ENCODE measurements around the gene DLG3. TPM values are rescaled to one million over a fixed set of nuclear protein-coding genes. Genes with fewer than 3 reads are reported as not detected.

DLG3 gene
- total and polyA plus RNA-seq, 4 donors, result 27.3 to 50.1 (median 44.2) TPM

GRCh38 chrX:70552130-70552704 lies 107.6 kb downstream of the DLG3 start:
- 54% methylated on average over 5 of the region's 7 CpGs for WGBS (ENCODE audit: insufficient coverage)

GRCh38 chrX:70553516-70553915 lies 108.9 kb downstream of the DLG3 start:
- DNase-seq (ENCODE audit: low read depth in 4 of 6, low spot score in 6 of 6), result no peak

More at GRCh38 chrX:70552130-70552704, 107.6 kb downstream of the DLG3 start:
- peak in 2 of 6 donors; percentile 1 to 79 for DNase-seq (ENCODE audit: low read depth in 4 of 6, low spot score in 6 of 6)
- H3K36me3 ChIP-seq (ENCODE audit: control insufficient read depth, insufficient read depth, low read length), result no peaks in the 10 kb centered on the region
- no peak overlapping the region for H3K27ac ChIP-seq (ENCODE audit: low read depth, low read length)
- no peak overlapping the region for H3K4me3 ChIP-seq (ENCODE audit: low read depth, low read length)
- H3K4me1 ChIP-seq (ENCODE audit: control insufficient read depth, insufficient read depth, low read length), result no peaks in the 10 kb centered on the region
- no peaks in the 10 kb centered on the region for H3K27me3 ChIP-seq (ENCODE audit: control insufficient read depth, insufficient read depth, low read length)
- no peaks in the 10 kb centered on the region for H3K9me3 ChIP-seq (ENCODE audit: control insufficient read depth, insufficient read depth, low read length)

GRCh38 chrX:70554081-70554480 lies 109.4 kb downstream of the DLG3 start:
- H3K27ac ChIP-seq (ENCODE audit: low read depth, low read length), result no peak overlapping the region
- H3K27me3 ChIP-seq (ENCODE audit: control insufficient read depth, insufficient read depth, low read length), result no peaks in the 10 kb centered on the region
- no CpG with 5 or more reads among the region's 2 CpGs for WGBS (ENCODE audit: insufficient coverage)
- no peaks in the 10 kb centered on the region for H3K9me3 ChIP-seq (ENCODE audit: control insufficient read depth, insufficient read depth, low read length)
- no peaks in the 10 kb centered on the region for H3K4me1 ChIP-seq (ENCODE audit: control insufficient read depth, insufficient read depth, low read length)
- peak in 1 of 6 donors; percentile 4 for DNase-seq (ENCODE audit: low read depth in 4 of 6, low spot score in 6 of 6)
- H3K36me3 ChIP-seq (ENCODE audit: control insufficient read depth, insufficient read depth, low read length), result no peaks in the 10 kb centered on the region
- H3K4me3 ChIP-seq (ENCODE audit: low read depth, low read length), result no peak overlapping the region

More at GRCh38 chrX:70553516-70553915, 108.9 kb downstream of the DLG3 start:
- H3K27ac ChIP-seq (ENCODE audit: low read depth, low read length), result no peak overlapping the region
- no CpG with 5 or more reads among the region's 1 CpG for WGBS (ENCODE audit: insufficient coverage)
- H3K4me1 ChIP-seq (ENCODE audit: control insufficient read depth, insufficient read depth, low read length), result no peaks in the 10 kb centered on the region
- no peaks in the 10 kb centered on the region for H3K9me3 ChIP-seq (ENCODE audit: control insufficient read depth, insufficient read depth, low read length)
- H3K36me3 ChIP-seq (ENCODE audit: control insufficient read depth, insufficient read depth, low read length), result no peaks in the 10 kb centered on the region
- no peak overlapping the region for H3K4me3 ChIP-seq (ENCODE audit: low read depth, low read length)
- H3K27me3 ChIP-seq (ENCODE audit: control insufficient read depth, insufficient read depth, low read length), result no peaks in the 10 kb centered on the region

GRCh38 chrX:70554523-70554922 lies 109.9 kb downstream of the DLG3 start:
- no CpG with 5 or more reads among the region's 2 CpGs for WGBS (ENCODE audit: insufficient coverage)

GRCh38 chrX:70554948-70555347 lies 110.3 kb downstream of the DLG3 start:
- no peaks in the 10 kb centered on the region for H3K4me1 ChIP-seq (ENCODE audit: control insufficient read depth, insufficient read depth, low read length)
- H3K36me3 ChIP-seq (ENCODE audit: control insufficient read depth, insufficient read depth, low read length), result no peaks in the 10 kb centered on the region
- no peaks in the 10 kb centered on the region for H3K9me3 ChIP-seq (ENCODE audit: control insufficient read depth, insufficient read depth, low read length)
- H3K4me3 ChIP-seq (ENCODE audit: low read depth, low read length), result no peak overlapping the region
- no peaks in the 10 kb centered on the region for H3K27me3 ChIP-seq (ENCODE audit: control insufficient read depth, insufficient read depth, low read length)
- H3K27ac ChIP-seq (ENCODE audit: low read depth, low read length), result no peak overlapping the region
- 58% methylated on average over 3 of the region's 5 CpGs for WGBS (ENCODE audit: insufficient coverage)
- DNase-seq (ENCODE audit: low read depth in 4 of 6, low spot score in 6 of 6), result no peak

More at GRCh38 chrX:70554523-70554922, 109.9 kb downstream of the DLG3 start:
- Histone ChIP-seq H3K9me3 (ENCODE audit: control insufficient read depth, insufficient read depth, low read length) (no peaks in the 10 kb centered on the region), H3K4me1 (ENCODE audit: control insufficient read depth, insufficient read depth, low read length) (no peaks in the 10 kb centered on the region), H3K27ac (ENCODE audit: low read depth, low read length) (no peak overlapping the region), H3K4me3 (ENCODE audit: low read depth, low read length) (no peak overlapping the region), H3K36me3 (ENCODE audit: control insufficient read depth, insufficient read depth, low read length) (no peaks in the 10 kb centered on the region), H3K27me3 (ENCODE audit: control insufficient read depth, insufficient read depth, low read length) (no peaks in the 10 kb centered on the region)
- DNase-seq (ENCODE audit: low read depth in 4 of 6, low spot score in 6 of 6), result peak in 1 of 6 donors; percentile 59

Small RNA genes lying within 50 kb of the gene (small RNA-seq; reads per million reads assigned to genes)
- gene RNU4-81P (ENCODE audit: low replicate concordance) (not detected), gene RNY4P23 (ENCODE audit: low replicate concordance) (3.9 reads per million, percentile 94 among the genes with 10 or more reads in this experiment)

Other genes starting within 250 kb of the DLG3 start
- gene AWAT1, start 210.2 kb upstream of the DLG3 start, total RNA-seq, result not detected
- gene AWAT1, start 210.2 kb upstream of the DLG3 start, polyA plus RNA-seq (ENCODE audit: insufficient read length in 2 of 2), result not detected
- gene P2RY4, start 184.6 kb upstream of the DLG3 start, total RNA-seq, result under 1 TPM; 0.06 to 0.30 TPM
- gene P2RY4, start 184.6 kb upstream of the DLG3 start, polyA plus RNA-seq (ENCODE audit: insufficient read length in 2 of 2), result under 1 TPM; 0.16 to 0.17 TPM
- not detected for gene ARR3, start 176.5 kb upstream of the DLG3 start, total RNA-seq
- gene ARR3, start 176.5 kb upstream of the DLG3 start, polyA plus RNA-seq (ENCODE audit: insufficient read length in 2 of 2), result under 1 TPM in 1 of 2 donors, not detected in 1; 0.45 TPM
- gene RAB41, start 162.7 kb upstream of the DLG3 start, total RNA-seq, result not detected
- gene RAB41, start 162.7 kb upstream of the DLG3 start, polyA plus RNA-seq (ENCODE audit: insufficient read length in 2 of 2), result 1 to 10 TPM; 1.9 to 2.2 TPM
- 10 to 100 TPM; 44.9 to 55.8 TPM for gene PDZD11, start 154.9 kb upstream of the DLG3 start, total RNA-seq
- 10 to 100 TPM; 71.5 to 82.2 TPM for gene PDZD11, start 154.9 kb upstream of the DLG3 start, polyA plus RNA-seq (ENCODE audit: insufficient read length in 2 of 2)
- 1 to 10 TPM; 6.3 to 8.8 TPM for gene KIF4A, start 154.7 kb upstream of the DLG3 start, total RNA-seq
- 1 to 10 TPM; 9.4 to 9.6 TPM for gene KIF4A, start 154.7 kb upstream of the DLG3 start, polyA plus RNA-seq (ENCODE audit: insufficient read length in 2 of 2)
- gene GDPD2, start 21.5 kb upstream of the DLG3 start, total RNA-seq, result 1 to 10 TPM; 6.5 to 9.6 TPM
- 10 to 100 TPM; 35.0 to 45.3 TPM for gene GDPD2, start 21.5 kb upstream of the DLG3 start, polyA plus RNA-seq (ENCODE audit: insufficient read length in 2 of 2)

Measured in spinal cord (tissue), 10 donors.